IMR-90 (cell line): ENCODE results near the gene TMEM139. TPM values are rescaled to one million over a fixed set of nuclear protein-coding genes. Genes with fewer than 3 reads are reported as not detected.

Experiments used
- ATAC-seq: fragments of 200-7000 bp; cut with Tn5 transposase; 2 replicates; pipeline ENCODE4 v1.9.1; 2020; ENCODE audit warnings: low read depth, mild to moderate bottlenecking, moderate library complexity
- BruUV-seq: library from RNA; stranded (reverse); fragments of 400-500 nt; replicated peaks from 2 replicates; lab custom pipeline; 2021; lab: Mats Ljungman, UMichigan
- CTCF ChIA-PET: fragments of 300-600 bp; formaldehyde crosslinking; extraction: SDS; loops from one replicate; lab custom pipeline; 2021; ENCODE audit warnings: antibody characterized with exemption; lab: Yijun Ruan, JAX
- POLR2A ChIA-PET: fragments of 300-600 bp; sonication (Branson Sonifier 250); formaldehyde crosslinking; loops from one replicate; lab custom pipeline; 2022; ENCODE audit warnings: antibody characterized with exemption; ENCODE audit not compliant: unreplicated experiment; lab: Charles Lee
- DNase-seq: peaks from one replicate; pipeline ENCODE4 v3.0.0; 2013
- H2AFZ ChIP-seq: replicated peaks from 2 replicates; pipeline ENCODE3; 2013; ENCODE audit warnings: low read length, mild to moderate bottlenecking; ENCODE audit not compliant: poor library complexity
- H2AK5ac ChIP-seq: 2 replicates; pipeline ENCODE4 v1.6.1; 2013; ENCODE audit warnings: low read depth, low read length, inconsistent platforms
- H2AK9ac ChIP-seq: replicated peaks from 2 replicates; pipeline ENCODE3; 2013; ENCODE audit warnings: mild to moderate bottlenecking, low read depth, low read length, moderate library complexity; ENCODE audit not compliant: poor library complexity
- H2BK120ac ChIP-seq: 2 replicates; pipeline ENCODE4 v1.6.1; 2013; ENCODE audit warnings: low read depth, low read length, inconsistent platforms
- H2BK15ac ChIP-seq: 3 replicates; pipeline ENCODE4 v1.6.1; 2013; ENCODE audit warnings: low read depth, low read length, inconsistent platforms
- H2BK20ac ChIP-seq: 2 replicates; pipeline ENCODE4 v1.6.1; 2013; ENCODE audit warnings: low read depth, mild to moderate bottlenecking, inconsistent platforms, low read length, moderate library complexity
- H2BK5ac ChIP-seq: 2 replicates; pipeline ENCODE4 v1.6.1; 2013; ENCODE audit warnings: mild to moderate bottlenecking, low read depth, low read length, inconsistent platforms; ENCODE audit not compliant: poor library complexity, severe bottlenecking
- H3K14ac ChIP-seq: replicated peaks from 2 replicates; pipeline ENCODE4 v1.6.1; 2013; ENCODE audit warnings: low read depth, low read length, inconsistent platforms
- H3K18ac ChIP-seq: 2 replicates; pipeline ENCODE4 v1.6.1; 2013; ENCODE audit warnings: low read depth, low read length, control low read depth
- H3K23ac ChIP-seq: 2 replicates; pipeline ENCODE4 v1.6.1; 2013; ENCODE audit warnings: low read depth, low read length, inconsistent platforms
- H3K27ac ChIP-seq: 2 replicates; pipeline ENCODE4 v1.5.1; 2013; ENCODE audit warnings: mild to moderate bottlenecking, control low read depth, low read length; ENCODE audit not compliant: insufficient read depth
- H3K27me3 ChIP-seq: 2 replicates; pipeline ENCODE4 v1.6.1; 2013; ENCODE audit warnings: low read length; ENCODE audit not compliant: control insufficient read depth, insufficient read depth
- H3K36me3 ChIP-seq: 2 replicates; pipeline ENCODE4 v1.6.1; 2013; ENCODE audit warnings: low read length, mixed read lengths; ENCODE audit not compliant: control insufficient read depth, insufficient read depth
- H3K4ac ChIP-seq: 2 replicates; pipeline ENCODE4 v1.6.1; 2013; ENCODE audit warnings: low read depth, low read length, inconsistent platforms
- H3K4me1 ChIP-seq: 2 replicates; pipeline ENCODE4 v1.6.1; 2013; ENCODE audit warnings: low read length, mixed read lengths; ENCODE audit not compliant: control insufficient read depth, insufficient read depth
- H3K4me2 ChIP-seq: 2 replicates; pipeline ENCODE4 v1.6.1; 2013; ENCODE audit warnings: low read depth, mild to moderate bottlenecking, control low read depth, low read length, moderate library complexity
- H3K4me3 ChIP-seq: 2 replicates; pipeline ENCODE4 v1.5.1; 2013; ENCODE audit warnings: low read depth, mild to moderate bottlenecking, control low read depth, low read length, moderate library complexity; ENCODE audit not compliant: insufficient read depth
- H3K56ac ChIP-seq: 2 replicates; pipeline ENCODE4 v1.6.1; 2013; ENCODE audit warnings: low read length, inconsistent platforms; ENCODE audit not compliant: insufficient read depth; ENCODE audit errors: extremely low read depth
- H3K79me1 ChIP-seq, 2 experiments: 2 replicates each; pipeline ENCODE4 v1.6.1; 2013; ENCODE audit warnings: low read length in 2 of 2, inconsistent platforms in 1 of 2, low read depth in 1 of 2
- H3K9ac ChIP-seq: 2 replicates; pipeline ENCODE4 v1.6.1; 2013; ENCODE audit warnings: low read depth, low read length, control low read depth
- H3K9me1 ChIP-seq: 2 replicates; pipeline ENCODE4 v1.6.1; 2013; ENCODE audit warnings: low read length, inconsistent platforms; ENCODE audit not compliant: insufficient read depth
- H3K9me3 ChIP-seq: 2 replicates; pipeline ENCODE4 v1.6.1; 2013; ENCODE audit warnings: low read length; ENCODE audit not compliant: control insufficient read depth, insufficient read depth
- H4K20me1 ChIP-seq: 2 replicates; pipeline ENCODE4 v1.6.1; 2013; ENCODE audit warnings: low read length, inconsistent platforms; ENCODE audit not compliant: insufficient read depth
- H4K5ac ChIP-seq: 2 replicates; pipeline ENCODE4 v1.6.1; 2013; ENCODE audit warnings: mild to moderate bottlenecking, low read depth, low read length, control low read depth
- H4K8ac ChIP-seq, 2 experiments: 2 replicates each; pipeline ENCODE4 v1.6.1; 2013; ENCODE audit warnings: low read depth in 2 of 2, low read length in 2 of 2, control low read depth in 1 of 2, inconsistent platforms in 1 of 2
- H4K91ac ChIP-seq: 2 replicates; pipeline ENCODE4 v1.6.1; 2013; ENCODE audit warnings: low read depth, low read length, inconsistent platforms; ENCODE audit not compliant: insufficient read depth
- BHLHE40 ChIP-seq: fragments of 150-350 bp; IDR thresholded peaks from 2 replicates; pipeline ENCODE4 v1.6.1; 2016; ENCODE audit warnings: mild to moderate bottlenecking, low read depth, low read length
- FOS ChIP-seq: fragments of 150-350 bp; IDR thresholded peaks from 2 replicates; pipeline ENCODE4 v1.6.1; 2016; ENCODE audit warnings: low read depth, low read length
- MAFK ChIP-seq: IDR thresholded peaks from 2 replicates; pipeline ENCODE4 v1.6.1; 2012; ENCODE audit warnings: low read depth, low read length, improper control_type of control experiment
- MAZ ChIP-seq: IDR thresholded peaks from 2 replicates; pipeline ENCODE4 v1.6.1; 2012; ENCODE audit warnings: low read depth, mild to moderate bottlenecking, low read length, improper control_type of control experiment, moderate library complexity, borderline replicate concordance
- MXI1 ChIP-seq: IDR thresholded peaks from 2 replicates; pipeline ENCODE4 v1.6.1; 2012; ENCODE audit warnings: low read depth, mild to moderate bottlenecking, low read length, moderate library complexity, borderline replicate concordance
- NFE2L2 ChIP-seq: fragments of 150-350 bp; IDR thresholded peaks from 2 replicates; pipeline ENCODE4 v1.6.1; 2016; ENCODE audit warnings: low read depth, mild to moderate bottlenecking, low read length
- RAD21 ChIP-seq: IDR thresholded peaks from 2 replicates; pipeline ENCODE4 v1.6.1; 2012; ENCODE audit warnings: low read length, improper control_type of control experiment
- RCOR1 ChIP-seq: IDR thresholded peaks from 2 replicates; pipeline ENCODE4 v1.6.1; 2012; ENCODE audit warnings: mild to moderate bottlenecking, low read length, improper control_type of control experiment; ENCODE audit not compliant: insufficient replicate concordance
- WGBS, 2 experiments: methylation state at CpG; one replicate each; pipeline versions ENCODE4 v1.1.5 to v1.1.7; 2013; ENCODE audit warnings: missing lambda C conversion rate in 2 of 2; ENCODE audit not compliant: insufficient read length in 1 of 2; ENCODE audit errors: extremely low coverage in 2 of 2; 5-methylcytosine and 5-hydroxymethylcytosine counted together
- dilution Hi-C: fragments of 300-500 bp; cut with HindIII; formaldehyde crosslinking; loops from one replicate; pipeline ENCODE4 v1.14.3; 2018; ENCODE audit warnings: low sequenced_read_pairs; ENCODE audit not compliant: unreplicated experiment
- in situ Hi-C: fragments of 300-500 bp; cut with MboI; formaldehyde crosslinking; loops from 3 replicates; pipeline ENCODE4 v1.14.3; 2019; ENCODE audit warnings: low sequenced_read_pairs, inconsistent platforms, mixed read lengths
- intact Hi-C: fragments of 100-400 bp; cut with micrococcal nuclease; formaldehyde crosslinking; loops from 2 replicates; pipeline ENCODE4 v1.10.0; 2022
- polyA plus RNA-seq, 3 experiments: library from polyadenylated mRNA; depleted of rRNA; stranded (reverse); fragments of >200 nt; gene quantifications; 2 replicates each; pipeline ENCODE4 v1.2.3, GENCODE V29; 2012; ENCODE audit warnings: low replicate concordance in 1 of 3
- total RNA-seq: library from RNA; depleted of rRNA; stranded (reverse); fragments of >200 nt; gene quantifications from 2 replicates; pipeline ENCODE4 v1.2.3, GENCODE V29; 2012
- TF ChIP-seq, protein P1 (sequence below): fragments of 150-350 bp; IDR thresholded peaks from 2 replicates; pipeline ENCODE4 v1.6.1; 2016; ENCODE audit warnings: low read depth, mild to moderate bottlenecking, low read length, moderate library complexity, borderline replicate concordance
- TF ChIP-seq, protein P2 (sequence below): conservative IDR thresholded peaks from 2 replicates; pipeline ENCODE4 v1.5.1; 2012; ENCODE audit warnings: mild to moderate bottlenecking, low read depth, low read length, improper control_type of control experiment

TMEM139 gene
- total and polyA plus RNA-seq, 2 of the 4 experiments (the other 2 are of a cell fraction) = 0.07 TPM; not detected in 1

DNA sequence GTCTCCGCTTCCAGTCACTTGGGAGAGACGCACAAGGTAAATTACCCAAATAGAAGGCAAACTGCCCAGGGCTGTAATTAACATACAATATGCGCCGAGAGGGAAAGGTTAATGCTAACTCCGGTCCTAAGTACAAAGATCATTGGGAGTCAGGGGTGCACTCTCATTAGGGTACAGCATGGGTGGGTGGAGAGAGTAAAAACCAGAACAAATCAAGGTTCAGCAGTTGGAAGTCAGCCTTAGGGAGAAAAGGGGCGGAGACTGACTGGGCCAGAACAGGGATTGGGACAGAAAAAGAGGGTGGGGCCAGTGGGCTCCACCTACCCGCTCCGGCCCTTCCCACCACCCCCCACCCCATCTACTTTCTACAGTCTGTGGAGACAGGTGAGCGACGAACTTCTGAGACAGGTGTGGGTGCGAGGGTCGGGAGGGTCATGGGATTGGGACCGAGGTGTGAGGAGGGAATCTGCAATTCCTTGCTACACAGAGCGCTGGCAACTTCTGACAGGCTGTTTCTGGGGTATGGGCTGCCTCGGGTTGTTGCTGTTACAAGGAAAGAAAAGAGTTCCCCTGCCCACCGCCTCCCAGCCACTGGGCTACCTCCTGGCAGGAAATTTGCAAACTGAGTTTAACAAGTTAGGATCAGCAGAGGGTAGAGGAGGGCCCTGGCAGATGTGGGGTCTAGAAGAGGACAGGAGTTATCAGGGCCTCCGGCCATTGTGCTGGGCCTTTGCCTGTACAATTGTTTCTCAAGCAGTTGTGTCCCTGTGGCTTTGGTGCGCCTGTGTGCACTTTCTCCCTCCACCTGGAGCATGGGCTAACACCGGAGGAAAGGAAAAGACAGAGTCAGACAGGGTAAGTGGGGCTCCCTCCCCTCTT is at the start of gene TMEM139 (continued):
- TF ChIP-seq, protein P1, sequence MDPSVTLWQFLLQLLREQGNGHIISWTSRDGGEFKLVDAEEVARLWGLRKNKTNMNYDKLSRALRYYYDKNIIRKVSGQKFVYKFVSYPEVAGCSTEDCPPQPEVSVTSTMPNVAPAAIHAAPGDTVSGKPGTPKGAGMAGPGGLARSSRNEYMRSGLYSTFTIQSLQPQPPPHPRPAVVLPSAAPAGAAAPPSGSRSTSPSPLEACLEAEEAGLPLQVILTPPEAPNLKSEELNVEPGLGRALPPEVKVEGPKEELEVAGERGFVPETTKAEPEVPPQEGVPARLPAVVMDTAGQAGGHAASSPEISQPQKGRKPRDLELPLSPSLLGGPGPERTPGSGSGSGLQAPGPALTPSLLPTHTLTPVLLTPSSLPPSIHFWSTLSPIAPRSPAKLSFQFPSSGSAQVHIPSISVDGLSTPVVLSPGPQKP = no peak

DNA sequence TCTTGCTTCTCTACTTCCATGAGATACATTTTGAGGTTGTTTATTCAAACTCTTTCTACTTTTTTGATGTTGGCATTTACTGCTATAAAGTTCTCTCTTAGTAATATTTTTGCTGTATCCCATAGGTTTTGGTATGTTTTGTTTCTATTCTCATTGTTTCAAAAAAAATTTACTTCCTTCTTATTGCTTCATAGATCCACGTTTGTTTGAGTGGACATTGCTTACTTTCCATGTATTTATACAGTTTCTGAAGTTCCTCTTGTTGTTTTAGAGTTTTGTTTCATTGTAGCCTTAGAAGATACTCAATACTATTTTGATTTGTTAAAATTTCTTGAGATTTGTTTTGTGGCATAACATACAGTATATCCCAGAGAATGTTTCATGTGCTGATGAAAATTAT is 49.2 kb upstream of the TMEM139 start:
- no CpG with 5 or more reads among the region's 1 CpG for WGBS, 2 experiments
- no peak overlapping the region for H3K4ac ChIP-seq
- peaks cover 2% of the 10 kb centered on the region; the same call in 1 of the 2 replicates for H3K9me3 ChIP-seq
- no peak overlapping the region for H4K5ac ChIP-seq
- no peak overlapping the region for H4K8ac ChIP-seq
- no peak overlapping the region for H3K56ac ChIP-seq
- no peak overlapping the region for H3K4me2 ChIP-seq
- no peak overlapping the region for H2AK9ac ChIP-seq
- CTCF ChIA-PET = interaction anchor here (0.6 kb wide), 1 partner anchor 759 kb away, joined by 3 read pairs; no protein-coding TSS in a partner anchor
- no peaks in the 10 kb centered on the region for H3K36me3 ChIP-seq
- no peak overlapping the region for H2AK5ac ChIP-seq
- DNase-seq = no peak
- H3K79me1 ChIP-seq = no peaks in the 10 kb centered on the region
- BruUV-seq = no TSS peak
- no peaks in the 10 kb centered on the region for H4K20me1 ChIP-seq
- no peak overlapping the region for H3K27ac ChIP-seq
- no peak overlapping the region for H3K23ac ChIP-seq
- no peaks in the 10 kb centered on the region for H3K27me3 ChIP-seq
- no peak overlapping the region for H3K4me3 ChIP-seq
- H3K18ac ChIP-seq = no peak overlapping the region
- POLR2A ChIA-PET = no interaction called here
- no peak overlapping the region for H3K14ac ChIP-seq
- peaks cover 2% of the 10 kb centered on the region; the same call in 1 of the 2 replicates for H3K4me1 ChIP-seq
- no peak overlapping the region for H2BK5ac ChIP-seq
- intact Hi-C loops = no loop called here
- H2BK15ac ChIP-seq = no peak overlapping the region
- H2BK20ac ChIP-seq = no peak overlapping the region
- no peak for ATAC-seq
- no peak overlapping the region for H2BK120ac ChIP-seq
- H3K9ac ChIP-seq = no peak overlapping the region
- H4K91ac ChIP-seq = no peak overlapping the region
- in situ Hi-C loops = no loop called here
- peaks cover 6% of the 10 kb centered on the region; the same call in 1 of the 2 replicates for H3K9me1 ChIP-seq
- dilution Hi-C loops = no loop called here
- H2AFZ ChIP-seq = no peak overlapping the region
- TF ChIP-seq NFE2L2 (no peak), MAZ (no peak), MXI1 (no peak), BHLHE40 (no peak), RCOR1 (no peak), MAFK (no peak), FOS (no peak), RAD21 (no peak)
- TF ChIP-seq, protein P1 = no peak
- TF ChIP-seq, protein P2, sequence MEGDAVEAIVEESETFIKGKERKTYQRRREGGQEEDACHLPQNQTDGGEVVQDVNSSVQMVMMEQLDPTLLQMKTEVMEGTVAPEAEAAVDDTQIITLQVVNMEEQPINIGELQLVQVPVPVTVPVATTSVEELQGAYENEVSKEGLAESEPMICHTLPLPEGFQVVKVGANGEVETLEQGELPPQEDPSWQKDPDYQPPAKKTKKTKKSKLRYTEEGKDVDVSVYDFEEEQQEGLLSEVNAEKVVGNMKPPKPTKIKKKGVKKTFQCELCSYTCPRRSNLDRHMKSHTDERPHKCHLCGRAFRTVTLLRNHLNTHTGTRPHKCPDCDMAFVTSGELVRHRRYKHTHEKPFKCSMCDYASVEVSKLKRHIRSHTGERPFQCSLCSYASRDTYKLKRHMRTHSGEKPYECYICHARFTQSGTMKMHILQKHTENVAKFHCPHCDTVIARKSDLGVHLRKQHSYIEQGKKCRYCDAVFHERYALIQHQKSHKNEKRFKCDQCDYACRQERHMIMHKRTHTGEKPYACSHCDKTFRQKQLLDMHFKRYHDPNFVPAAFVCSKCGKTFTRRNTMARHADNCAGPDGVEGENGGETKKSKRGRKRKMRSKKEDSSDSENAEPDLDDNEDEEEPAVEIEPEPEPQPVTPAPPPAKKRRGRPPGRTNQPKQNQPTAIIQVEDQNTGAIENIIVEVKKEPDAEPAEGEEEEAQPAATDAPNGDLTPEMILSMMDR = no peak
